ENCODE results near the gene RAET1E.

RAET1E gene

GRCh38 chr6:149877659-149878058 is 20.3 kb downstream of the RAET1E start:
- Histone ChIP-seq H3K36me3 (replicated peaks; ENCODE audit: insufficient read depth, low read length) (no peaks in the 10 kb centered on the region), H3K27me3 (replicated peaks; ENCODE audit: insufficient read depth, low read length) (peaks cover 5% of the 10 kb centered on the region; the same call in 1 of the 2 replicates)
- no peak for DNase-seq

GRCh38 chr6:149876241-149876933 is 21.5 kb downstream of the RAET1E start:
- peaks cover 5% of the 10 kb centered on the region; the same call in 1 of the 2 replicates for H3K27me3 ChIP-seq (replicated peaks; ENCODE audit: insufficient read depth, low read length)
- H3K9me3 ChIP-seq (replicated peaks; ENCODE audit: insufficient read depth, low read length) = no peaks in the 10 kb centered on the region
- H3K27ac ChIP-seq (ENCODE audit: low read length) = no peak overlapping the region
- H3K36me3 ChIP-seq (replicated peaks; ENCODE audit: insufficient read depth, low read length) = no peaks in the 10 kb centered on the region
- H3K9me2 ChIP-seq (replicated peaks; ENCODE audit: insufficient read depth, low read length) = no peaks in the 10 kb centered on the region
- DNase-seq = no peak
- H3K79me2 ChIP-seq (ENCODE audit: low read length) = no peaks in the 10 kb centered on the region
- H4K20me1 ChIP-seq (ENCODE audit: insufficient read depth, low read length) = no peaks in the 10 kb centered on the region
- H3K4me3 ChIP-seq (ENCODE audit: low read length) = no peak overlapping the region
- H2AFZ ChIP-seq (ENCODE audit: low read length) = no peak overlapping the region
- no peak overlapping the region for H3K4me2 ChIP-seq (ENCODE audit: low read depth, low read length)
- TF ChIP-seq CTCF (IDR thresholded peaks at IDR 0.05; ENCODE audit: low read length) (no peak), EZH2phosphoT487 (IDR thresholded peaks at IDR 0.05; ENCODE audit: low read length) (no peak), EZH2 (optimal IDR thresholded peaks at IDR 0.05; ENCODE audit: low read depth, low read length) (no peak)
- H3K4me1 ChIP-seq (ENCODE audit: low read length) = no peaks in the 10 kb centered on the region
- no peaks in the 10 kb centered on the region for H3F3A ChIP-seq (ENCODE audit: insufficient read depth, low read length)
- H3K9ac ChIP-seq (ENCODE audit: low read length) = no peak overlapping the region

More at GRCh38 chr6:149877659-149878058, 20.3 kb downstream of the RAET1E start:
- H3K79me2 ChIP-seq (ENCODE audit: low read length) = no peaks in the 10 kb centered on the region
- no peaks in the 10 kb centered on the region for H4K20me1 ChIP-seq (ENCODE audit: insufficient read depth, low read length)
- H3K9ac ChIP-seq (ENCODE audit: low read length) = no peak overlapping the region
- no peaks in the 10 kb centered on the region for H3F3A ChIP-seq (ENCODE audit: insufficient read depth, low read length)
- no peak overlapping the region for H3K4me2 ChIP-seq (ENCODE audit: low read depth, low read length)
- H3K27ac ChIP-seq (ENCODE audit: low read length) = no peak overlapping the region
- no peak overlapping the region for H3K4me3 ChIP-seq (ENCODE audit: low read length)
- no peak for TF ChIP-seq EZH2 (optimal IDR thresholded peaks at IDR 0.05; ENCODE audit: low read depth, low read length)
- no peaks in the 10 kb centered on the region for H3K9me2 ChIP-seq (replicated peaks; ENCODE audit: insufficient read depth, low read length)
- H2AFZ ChIP-seq (ENCODE audit: low read length) = no peak overlapping the region
- H3K4me1 ChIP-seq (ENCODE audit: low read length) = no peaks in the 10 kb centered on the region
- no peaks in the 10 kb centered on the region for H3K9me3 ChIP-seq (replicated peaks; ENCODE audit: insufficient read depth, low read length)

GRCh38 chr6:149872233-149872632 is 25.7 kb downstream of the RAET1E start:
- Histone ChIP-seq H3K9ac (ENCODE audit: low read length) (no peak overlapping the region), H3K79me2 (ENCODE audit: low read length) (no peaks in the 10 kb centered on the region), H3K9me2 (replicated peaks; ENCODE audit: insufficient read depth, low read length) (no peaks in the 10 kb centered on the region), H3K4me3 (ENCODE audit: low read length) (no peak overlapping the region), H3K27me3 (replicated peaks; ENCODE audit: insufficient read depth, low read length) (no peaks in the 10 kb centered on the region), H3K36me3 (replicated peaks; ENCODE audit: insufficient read depth, low read length) (no peaks in the 10 kb centered on the region), H3K4me1 (ENCODE audit: low read length) (no peaks in the 10 kb centered on the region), H2AFZ (ENCODE audit: low read length) (no peak overlapping the region), H4K20me1 (ENCODE audit: insufficient read depth, low read length) (no peaks in the 10 kb centered on the region), H3K27ac (ENCODE audit: low read length) (no peak overlapping the region), H3K4me2 (ENCODE audit: low read depth, low read length) (no peak overlapping the region), H3F3A (ENCODE audit: insufficient read depth, low read length) (no peaks in the 10 kb centered on the region), H3K9me3 (replicated peaks; ENCODE audit: insufficient read depth, low read length) (no peaks in the 10 kb centered on the region)
- TF ChIP-seq EZH2 (optimal IDR thresholded peaks at IDR 0.05; ENCODE audit: low read depth, low read length) (no peak), CTCF (IDR thresholded peaks at IDR 0.05; ENCODE audit: low read length) (no peak), EZH2phosphoT487 (IDR thresholded peaks at IDR 0.05; ENCODE audit: low read length) (no peak)
- DNase-seq = no peak

GRCh38 chr6:149871182-149871581 is 26.7 kb downstream of the RAET1E start:
- no peaks in the 10 kb centered on the region for H3F3A ChIP-seq (ENCODE audit: insufficient read depth, low read length)
- H3K27ac ChIP-seq (ENCODE audit: low read length) = no peak overlapping the region
- no peak overlapping the region for H3K9ac ChIP-seq (ENCODE audit: low read length)
- H3K4me1 ChIP-seq (ENCODE audit: low read length) = no peaks in the 10 kb centered on the region
- H3K36me3 ChIP-seq (replicated peaks; ENCODE audit: insufficient read depth, low read length) = no peaks in the 10 kb centered on the region
- TF ChIP-seq EZH2phosphoT487 (IDR thresholded peaks at IDR 0.05; ENCODE audit: low read length) (no peak), CTCF (IDR thresholded peaks at IDR 0.05; ENCODE audit: low read length) (no peak), EZH2 (optimal IDR thresholded peaks at IDR 0.05; ENCODE audit: low read depth, low read length) (no peak)
- H3K27me3 ChIP-seq (replicated peaks; ENCODE audit: insufficient read depth, low read length) = no peaks in the 10 kb centered on the region
- no peaks in the 10 kb centered on the region for H3K9me3 ChIP-seq (replicated peaks; ENCODE audit: insufficient read depth, low read length)
- H2AFZ ChIP-seq (ENCODE audit: low read length) = no peak overlapping the region
- H3K9me2 ChIP-seq (replicated peaks; ENCODE audit: insufficient read depth, low read length) = no peaks in the 10 kb centered on the region
- DNase-seq = no peak
- no peak overlapping the region for H3K4me2 ChIP-seq (ENCODE audit: low read depth, low read length)
- H3K79me2 ChIP-seq (ENCODE audit: low read length) = no peaks in the 10 kb centered on the region
- no peak overlapping the region for H3K4me3 ChIP-seq (ENCODE audit: low read length)
- no peaks in the 10 kb centered on the region for H4K20me1 ChIP-seq (ENCODE audit: insufficient read depth, low read length)
